ENCODE results near the gene ZSCAN23. TPM values are rescaled to one million over a fixed set of nuclear protein-coding genes. Genes with fewer than 3 reads are reported as not detected.
"Not testable (repeated sequence)": the region's sequence is repeated elsewhere in the genome, so short reads cannot be mapped to it uniquely, and the experiment has no call there.

ZSCAN23 gene
- total RNA-seq, 2 experiments from 2014 or later, result 0.44 to 0.56 TPM

DNA sequence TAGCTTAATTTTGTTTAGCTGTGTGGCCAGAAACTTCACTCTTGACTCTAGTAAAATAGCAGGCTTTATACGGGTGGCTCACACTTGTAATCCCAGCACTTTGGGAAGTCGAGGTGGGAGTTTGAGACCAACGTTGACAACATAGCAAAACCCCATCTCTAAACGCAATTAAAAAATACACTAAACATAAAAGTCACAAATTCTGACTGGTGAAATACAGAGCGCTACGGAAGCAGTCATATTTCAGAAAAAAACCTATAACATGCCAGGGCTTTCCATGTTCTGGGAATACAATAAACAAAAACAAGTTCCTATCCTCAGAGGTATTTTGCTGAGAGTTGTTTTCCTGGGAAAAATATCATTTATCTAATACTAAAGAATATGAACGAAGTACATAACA, 24.8 kb upstream of the ZSCAN23 start:
- H3K36me3 Mint-ChIP-seq, result no peaks in the 10 kb centered on the region
- no peak overlapping the region for H3K4me3 Mint-ChIP-seq
- no peaks in the 10 kb centered on the region for H3K4me1 Mint-ChIP-seq
- DNase-seq (no peak), ATAC-seq (no peak)
- CTCF ChIA-PET, result no interaction called here
- peaks cover 5% of the 10 kb centered on the region for H3K9me3 Mint-ChIP-seq (ENCODE audit: low read depth)
- no peak overlapping the region for H3K27ac Mint-ChIP-seq
- H3K27me3 Mint-ChIP-seq, result peaks cover 50% of the 10 kb centered on the region

GRCh38 chr6:28462401-28462800, 19.1 kb upstream of the ZSCAN23 start:
- DNase-seq, result peak; percentile 49
- Mint-ChIP-seq H3K9me3 (ENCODE audit: low read depth) (no peaks in the 10 kb centered on the region), H3K27ac (no peak overlapping the region), H3K4me1 (peaks cover 6% of the 10 kb centered on the region), H3K4me3 (no peak overlapping the region), H3K27me3 (peaks cover 72% of the 10 kb centered on the region), H3K36me3 (no peaks in the 10 kb centered on the region)
- CTCF ChIA-PET, result no interaction called here
- ATAC-seq, result peak; percentile 47

GRCh38 chr6:28458568-28458967, 15.3 kb upstream of the ZSCAN23 start:
- Mint-ChIP-seq H3K27ac (no peak overlapping the region), H3K27me3 (peaks cover 75% of the 10 kb centered on the region), H3K4me3 (no peak overlapping the region), H3K4me1 (peaks cover 6% of the 10 kb centered on the region), H3K9me3 (ENCODE audit: low read depth) (no peaks in the 10 kb centered on the region), H3K36me3 (no peaks in the 10 kb centered on the region)
- CTCF ChIA-PET, result no interaction called here
- DNase-seq, result no peak
- ATAC-seq, result no peak

- no peak for DNase-seq
- CTCF ChIA-PET, result no interaction called here
- peaks cover 16% of the 10 kb centered on the region for H3K36me3 Mint-ChIP-seq
- ATAC-seq, result no peak
- H3K9me3 Mint-ChIP-seq (ENCODE audit: low read depth), result peaks cover 6% of the 10 kb centered on the region
- H3K27me3 Mint-ChIP-seq, result peaks cover 48% of the 10 kb centered on the region
- H3K27ac Mint-ChIP-seq, result no peak overlapping the region
- peaks cover 18% of the 10 kb centered on the region for H3K4me1 Mint-ChIP-seq
- H3K4me3 Mint-ChIP-seq, result no peak overlapping the region
Observed at GRCh38 chr6:28449056-28449455, 5.8 kb upstream of the ZSCAN23 start.

DNA sequence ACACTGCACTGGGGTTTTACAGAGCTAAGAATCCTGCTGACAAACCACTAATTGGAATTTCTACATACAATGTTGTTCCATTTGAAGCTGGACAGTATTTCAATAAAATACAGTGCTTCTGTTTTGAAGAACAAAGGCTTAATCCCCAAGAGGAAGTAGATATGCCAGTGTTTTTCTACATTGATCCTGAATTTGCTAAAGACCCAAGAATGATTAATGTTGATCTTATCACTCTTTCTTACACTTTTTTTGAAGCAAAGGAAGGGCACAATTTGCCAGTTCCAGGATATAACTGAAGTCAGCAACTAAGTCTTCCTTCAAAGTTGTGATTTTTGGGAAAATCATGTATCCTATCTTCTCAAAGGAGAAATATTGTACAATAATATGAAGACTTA, 4.2 kb upstream of the ZSCAN23 start:
- peaks cover 47% of the 10 kb centered on the region for H3K27me3 Mint-ChIP-seq

GRCh38 chr6:28446818-28447511, 3.7 kb upstream of the ZSCAN23 start:
- Mint-ChIP-seq H3K36me3 (peaks cover 31% of the 10 kb centered on the region), H3K9me3 (ENCODE audit: low read depth) (peaks cover 6% of the 10 kb centered on the region), H3K4me3 (peak overlapping the region; percentile 67), H3K27ac (peak overlapping the region; percentile 14), H3K4me1 (peaks cover 33% of the 10 kb centered on the region), H3K27me3 (peaks cover 50% of the 10 kb centered on the region)
- CTCF ChIA-PET, result no interaction called here
- ATAC-seq (no peak), DNase-seq (no peak)

More for the DNA sequence above, 4.2 kb upstream of the ZSCAN23 start:
- H3K9me3 Mint-ChIP-seq (ENCODE audit: low read depth); CTCF ChIA-PET; H3K27ac Mint-ChIP-seq; ATAC-seq; DNase-seq: not testable (repeated sequence)
- Mint-ChIP-seq H3K4me3 (peak overlapping the region; percentile 67), H3K36me3 (peaks cover 28% of the 10 kb centered on the region), H3K4me1 (peaks cover 33% of the 10 kb centered on the region)

DNA sequence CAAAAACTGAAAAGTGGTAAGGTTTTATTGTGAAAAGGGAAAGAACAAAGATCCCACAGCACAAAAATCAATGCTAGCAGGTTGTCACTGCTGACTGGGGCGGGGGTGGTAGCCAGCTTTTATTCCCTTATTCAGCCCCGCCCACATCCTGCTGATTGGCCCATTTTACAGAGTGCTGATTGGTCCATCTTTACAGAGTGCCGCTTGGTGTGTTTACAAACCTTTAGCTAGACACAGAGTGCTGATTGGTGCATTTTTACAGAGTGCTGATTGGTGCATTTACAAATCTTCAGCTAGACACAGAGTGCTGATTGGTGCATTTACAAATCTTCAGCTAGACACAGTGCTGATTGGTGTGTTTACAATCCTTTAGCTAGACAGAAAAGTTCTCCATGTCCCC, 1.5 kb upstream of the ZSCAN23 start:
- peaks cover 33% of the 10 kb centered on the region for H3K4me1 Mint-ChIP-seq
- H3K27ac Mint-ChIP-seq; ATAC-seq; H3K9me3 Mint-ChIP-seq (ENCODE audit: low read depth); H3K4me3 Mint-ChIP-seq; DNase-seq: not testable (repeated sequence)
- H3K27me3 Mint-ChIP-seq, result peaks cover 42% of the 10 kb centered on the region
- peaks cover 31% of the 10 kb centered on the region for H3K36me3 Mint-ChIP-seq
- CTCF ChIA-PET, result interaction anchor here (0.5 to 0.6 kb wide), 2 partner anchors 145 to 1309 kb away, joined by 3 to 4 read pairs; no protein-coding TSS in a partner anchor

DNA sequence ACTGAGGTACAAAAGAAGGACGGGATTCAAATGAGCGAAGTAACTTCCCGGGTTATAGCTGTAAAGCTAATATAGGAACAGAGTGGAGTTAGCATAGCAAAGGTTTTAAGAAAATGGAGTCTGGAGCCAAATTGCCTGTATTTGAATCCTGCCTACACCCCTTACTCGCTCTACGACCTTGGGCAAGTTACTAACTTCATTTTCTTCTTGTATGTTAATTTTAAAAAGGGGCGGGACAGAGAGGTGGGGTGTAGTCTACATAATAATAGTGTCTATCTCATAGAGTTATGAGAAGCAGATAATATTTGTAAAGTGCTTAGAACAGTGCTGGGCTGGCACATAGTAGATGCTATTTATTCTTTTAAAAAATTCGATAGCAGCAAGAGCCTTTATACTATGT, 705 bp downstream of the ZSCAN23 start:
- peak overlapping the region; percentile 83 for H3K4me3 Mint-ChIP-seq
- peaks cover 30% of the 10 kb centered on the region for H3K27me3 Mint-ChIP-seq
- H3K36me3 Mint-ChIP-seq, result peaks cover 33% of the 10 kb centered on the region
- peaks cover 6% of the 10 kb centered on the region for H3K9me3 Mint-ChIP-seq (ENCODE audit: low read depth)
- DNase-seq, result no peak
- CTCF ChIA-PET, result interaction anchor here (1.0 to 1.4 kb wide), 2 partner anchors 10 to 45 kb away, joined by 3 read pairs; no protein-coding TSS in a partner anchor
- H3K27ac Mint-ChIP-seq, result peak overlapping the region; percentile 95
- peak; percentile 6 for ATAC-seq
- H3K4me1 Mint-ChIP-seq, result peaks cover 33% of the 10 kb centered on the region

DNA sequence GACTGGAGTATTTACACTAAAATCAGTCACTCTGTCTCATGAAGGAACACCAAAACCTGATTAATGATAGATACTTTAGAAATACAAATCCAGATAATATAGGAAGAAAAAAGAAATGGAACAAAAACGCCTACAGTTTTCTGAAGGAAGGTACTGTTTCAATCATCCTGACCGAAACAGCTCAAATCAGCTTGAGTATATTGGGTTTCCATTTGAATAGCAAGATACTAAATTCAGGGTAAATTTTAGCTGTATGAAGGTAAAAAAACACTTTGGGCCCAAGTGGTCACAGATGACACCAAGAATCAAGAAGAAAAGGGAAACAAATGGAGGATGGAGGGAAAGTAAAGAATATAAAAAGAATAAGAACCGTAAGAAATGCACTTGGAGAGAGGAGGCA, 6.9 kb downstream of the ZSCAN23 start:
- DNase-seq (no peak), ATAC-seq (no peak)
- no peak overlapping the region for H3K27ac Mint-ChIP-seq
- no peaks in the 10 kb centered on the region for H3K4me1 Mint-ChIP-seq
- no peaks in the 10 kb centered on the region for H3K9me3 Mint-ChIP-seq (ENCODE audit: low read depth)
- CTCF ChIA-PET, result no interaction called here
- peaks cover 38% of the 10 kb centered on the region for H3K27me3 Mint-ChIP-seq
- peaks cover 5% of the 10 kb centered on the region for H3K36me3 Mint-ChIP-seq
- H3K4me3 Mint-ChIP-seq, result no peak overlapping the region

DNA sequence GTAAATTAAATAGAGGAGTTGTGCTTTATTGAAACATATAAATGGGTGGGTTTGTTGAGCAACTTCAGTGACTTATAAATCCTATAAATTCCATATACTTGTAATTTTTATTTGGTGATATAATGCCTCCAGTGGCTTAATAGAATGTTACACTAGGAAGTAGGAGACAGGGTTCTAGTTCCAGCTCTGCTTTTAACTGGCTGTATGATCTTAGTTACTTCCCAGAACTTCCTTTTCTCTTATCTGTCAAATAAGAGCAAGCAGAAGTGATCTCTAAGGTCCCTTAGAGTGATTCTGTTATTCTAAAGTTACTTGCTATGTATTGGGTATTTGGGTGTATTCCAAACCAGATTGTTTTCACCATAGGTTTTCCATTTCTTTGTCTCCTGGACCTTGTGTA, 10.2 kb downstream of the ZSCAN23 start:
- H3K27ac Mint-ChIP-seq, result no peak overlapping the region
- peaks cover 3% of the 10 kb centered on the region for H3K36me3 Mint-ChIP-seq
- DNase-seq, result no peak
- CTCF ChIA-PET, result interaction anchor here (1.1 kb wide), 1 partner anchor 10 kb away, joined by 3 read pairs; the partner anchor contains the start of gene ZSCAN23
- ATAC-seq, result no peak
- no peak overlapping the region for H3K4me3 Mint-ChIP-seq
- peaks cover 49% of the 10 kb centered on the region for H3K27me3 Mint-ChIP-seq
- no peaks in the 10 kb centered on the region for H3K4me1 Mint-ChIP-seq
- H3K9me3 Mint-ChIP-seq (ENCODE audit: low read depth), result no peaks in the 10 kb centered on the region

DNA sequence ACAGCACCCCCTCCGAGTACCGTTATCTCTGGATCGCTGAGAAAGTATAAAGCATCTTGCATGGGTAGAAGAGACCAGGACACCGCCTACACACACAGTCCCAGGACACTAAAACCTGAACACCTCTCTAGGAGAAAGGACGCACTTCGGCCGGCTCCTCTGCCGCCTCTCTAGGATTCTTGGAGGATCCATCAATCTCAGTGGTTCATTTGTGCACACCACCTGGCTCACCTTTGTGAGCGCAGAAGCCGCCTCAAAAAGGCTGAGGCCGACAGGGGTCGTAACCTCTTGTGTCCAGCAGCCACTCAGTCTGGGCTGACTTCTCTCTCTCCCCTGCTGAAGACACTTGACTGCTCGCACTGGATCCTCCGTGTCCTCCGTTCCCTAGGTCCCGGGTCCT, 13.5 kb downstream of the ZSCAN23 start:
- Mint-ChIP-seq H3K4me1 (peaks cover 10% of the 10 kb centered on the region), H3K4me3 (no peak overlapping the region), H3K27me3 (peaks cover 35% of the 10 kb centered on the region), H3K9me3 (ENCODE audit: low read depth) (no peaks in the 10 kb centered on the region), H3K36me3 (no peaks in the 10 kb centered on the region), H3K27ac (no peak overlapping the region)
- ATAC-seq (no peak), DNase-seq (no peak)
- CTCF ChIA-PET, result no interaction called here

DNA sequence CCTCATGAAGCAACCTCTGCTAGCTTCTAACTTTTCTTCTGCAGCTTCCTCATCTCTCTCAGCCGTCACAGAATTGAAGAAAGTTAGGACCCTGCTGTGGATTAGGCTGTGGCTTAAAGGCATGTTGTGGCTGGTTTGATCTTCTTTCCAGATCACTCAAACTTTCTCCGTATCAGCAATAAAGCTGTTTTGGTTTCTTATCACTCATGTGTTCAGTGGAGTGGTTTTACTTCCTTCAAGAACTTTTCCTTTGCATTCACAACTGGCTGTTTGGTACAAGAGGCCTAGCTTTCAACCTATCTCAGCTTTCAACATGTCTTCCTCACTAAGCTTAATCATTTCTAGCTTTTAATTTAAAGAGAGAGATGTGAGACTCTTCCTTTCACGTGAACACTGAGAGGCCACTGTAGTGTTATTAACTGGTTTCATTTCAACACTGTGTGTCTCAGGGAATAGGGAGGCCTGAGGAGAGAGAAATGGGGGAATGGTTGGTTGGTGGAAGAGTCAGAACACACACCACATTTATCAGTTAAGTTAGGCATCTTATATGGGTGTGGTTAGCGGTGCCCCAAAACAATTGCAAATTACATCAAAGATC, 17.2 kb downstream of the ZSCAN23 start:
- H3K4me1 Mint-ChIP-seq, result peaks cover 15% of the 10 kb centered on the region

DNA sequence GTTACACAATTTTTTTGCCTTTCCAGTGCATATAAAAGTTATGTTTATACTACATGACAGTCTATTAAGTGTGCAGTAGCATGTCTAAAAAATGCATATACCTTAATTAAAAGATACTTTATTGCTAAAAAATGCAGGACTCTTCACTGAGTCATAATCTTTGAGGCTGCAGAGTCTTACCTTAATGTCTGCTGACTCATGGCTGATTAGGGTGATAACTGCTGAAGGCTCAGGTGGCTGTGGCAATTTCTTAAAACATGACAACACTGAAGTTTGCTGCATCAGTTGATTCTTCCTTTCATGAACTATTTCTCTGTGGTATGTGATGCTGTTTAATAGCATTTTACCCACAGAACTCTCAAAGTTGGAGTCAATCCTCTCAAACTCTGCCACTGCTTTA, 19.1 kb downstream of the ZSCAN23 start:
- Mint-ChIP-seq H3K9me3 (ENCODE audit: low read depth) (no peaks in the 10 kb centered on the region), H3K27me3 (peaks cover 47% of the 10 kb centered on the region), H3K27ac (no peak overlapping the region), H3K4me1 (peaks cover 15% of the 10 kb centered on the region), H3K4me3 (no peak overlapping the region), H3K36me3 (peaks cover 4% of the 10 kb centered on the region)
- CTCF ChIA-PET, result no interaction called here
- ATAC-seq (no peak), DNase-seq (no peak)

More for the DNA sequence above, 17.2 kb downstream of the ZSCAN23 start:
- Mint-ChIP-seq H3K36me3 (peaks cover 4% of the 10 kb centered on the region), H3K27ac (peak overlapping the region; percentile 22), H3K9me3 (ENCODE audit: low read depth) (no peaks in the 10 kb centered on the region), H3K4me3 (no peak overlapping the region), H3K27me3 (peaks cover 37% of the 10 kb centered on the region)
- ATAC-seq, result peak; percentile 23
- DNase-seq, result no peak
- CTCF ChIA-PET, result no interaction called here

DNA sequence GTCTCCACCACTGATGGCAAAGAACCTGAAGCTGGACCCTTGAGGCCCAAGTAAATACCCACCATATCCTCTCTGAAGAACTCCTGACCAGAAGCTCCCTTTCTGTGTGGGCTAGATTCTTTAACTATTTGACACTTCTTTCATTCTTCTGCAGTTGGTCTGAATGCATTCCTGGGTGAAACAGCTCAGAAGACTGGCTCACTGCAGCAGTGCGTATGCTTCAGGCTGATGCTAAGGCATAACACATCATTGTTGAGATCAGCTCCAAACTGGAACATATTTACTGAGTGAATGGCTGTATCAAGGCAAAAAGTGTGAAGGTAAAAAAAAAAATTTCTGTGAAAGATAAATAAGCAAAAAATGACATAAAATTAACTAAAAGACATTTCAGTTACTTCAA, 19.7 kb downstream of the ZSCAN23 start:
- H3K9me3 Mint-ChIP-seq (ENCODE audit: low read depth), result no peaks in the 10 kb centered on the region
- ATAC-seq, result no peak
- peaks cover 41% of the 10 kb centered on the region for H3K27me3 Mint-ChIP-seq
- CTCF ChIA-PET, result no interaction called here
- DNase-seq, result no peak
- H3K36me3 Mint-ChIP-seq, result peaks cover 4% of the 10 kb centered on the region
- H3K4me1 Mint-ChIP-seq, result peaks cover 15% of the 10 kb centered on the region
- H3K27ac Mint-ChIP-seq, result no peak overlapping the region
- H3K4me3 Mint-ChIP-seq, result no peak overlapping the region

Measured in activated CD8-positive, alpha-beta memory T cell treated with anti-CD3 and anti-CD28 coated beads, Interleukin-2, amount 10 ng/mL, durations not matched to agents 7 days and 5 days (primary cell).